Gastroesophageal sphincter (tissue), 4 donors: ENCODE data around the gene RPS5. TPM values are rescaled to one million over a fixed set of nuclear protein-coding genes. Genes with fewer than 3 reads are reported as not detected.

Experiments
- ATAC-seq: fragments of 150-250 bp; one replicate; pipeline ENCODE4 v1.9.1; 2016; ENCODE audit warnings: mild to moderate bottlenecking, moderate library complexity
- H3K27ac ChIP-seq, 4 donors: fragments of 200-600 bp; sonication (generic) in 3 of 4; 1 replicate in 3 of 4; 2 replicates in 1 of 4; pipeline ENCODE4 v1.5.1; 2016 to 2019
- H3K27me3 ChIP-seq: fragments of 200-600 bp; sonication (generic); one replicate; pipeline ENCODE4 v1.5.1; 2019
- H3K36me3 ChIP-seq, 2 donors: fragments of 200-600 bp; sonication (generic); one replicate each; pipeline ENCODE4 v1.5.1; 2019; ENCODE audit warnings: control low read depth in 1 of 2
- H3K4me1 ChIP-seq, 3 donors: fragments of 200-600 bp; sonication (generic); 1 replicate in 2 of 3; 2 replicates in 1 of 3; pipeline ENCODE4 v1.5.1; 2016 to 2019; ENCODE audit warnings: control low read depth in 2 of 3
- H3K4me3 ChIP-seq, 2 donors: fragments of 200-600 bp; sonication (generic); one replicate each; pipeline ENCODE4 v1.5.1; 2019; ENCODE audit warnings: mild to moderate bottlenecking in 1 of 2, moderate library complexity in 1 of 2
- H3K9me3 ChIP-seq, 3 donors: fragments of 200-600 bp; sonication (generic); one replicate each; pipeline ENCODE4 v1.5.1; 2017 to 2019; ENCODE audit warnings: control low read depth in 2 of 3
- CTCF ChIP-seq, 4 experiments: fragments of 200-600 bp in 2 of 4; fragments of 450-650 bp in 2 of 4; sonication (generic) in 1 of 4; IDR thresholded peaks; one replicate each; pipeline ENCODE4 v1.5.1; 2017 to 2019; ENCODE audit warnings: antibody characterized with exemption in 4 of 4, mild to moderate bottlenecking in 2 of 4, moderate library complexity in 2 of 4
- EP300 ChIP-seq: sonication (generic); formaldehyde crosslinking; IDR thresholded peaks from one replicate; pipeline ENCODE4 v1.6.1; 2017; ENCODE audit warnings: antibody characterized with exemption, mild to moderate bottlenecking
- POLR2A ChIP-seq, 2 donors: fragments of 450-650 bp; IDR thresholded peaks; one replicate each; pipeline ENCODE4 v1.6.1; 2017; ENCODE audit warnings: antibody characterized with exemption in 2 of 2, mild to moderate bottlenecking in 2 of 2, moderate library complexity in 1 of 2
- POLR2AphosphoS5 ChIP-seq: sonication (generic); formaldehyde crosslinking; IDR thresholded peaks from one replicate; pipeline ENCODE4 v1.6.1; 2017; ENCODE audit warnings: antibody characterized with exemption
- WGBS, 2 donors: methylation state at CpG; one replicate each; pipeline ENCODE4 v1.1.5; 2018; ENCODE audit warnings: low coverage in 1 of 2; 5-methylcytosine and 5-hydroxymethylcytosine counted together
- total RNA-seq, 4 donors: library from RNA; depleted of rRNA; stranded (reverse); fragments of >200 nt; gene quantifications; one replicate each; pipeline ENCODE4 v1.1.0, GENCODE V29; 2016

RPS5 gene
- total RNA-seq, 4 donors from 2014 or later, result 841 to 2,040 (median 1,635) TPM

- H3K4me1 ChIP-seq, result peaks cover 0 to 32% (median 7%) of the 10 kb centered on the region in 3 donors
- no peak overlapping the region for H3K27ac ChIP-seq
- TF ChIP-seq POLR2AphosphoS5 (no peak), EP300 (no peak), CTCF (IDR thresholded peaks at IDR 0.05) (no peak), POLR2A (IDR thresholded peaks at IDR 0.05) (no peak)
- H3K9me3 ChIP-seq, result peaks cover 0 to 9% (median 0%) of the 10 kb centered on the region in 3 donors
- H3K36me3 ChIP-seq, result no peaks in the 10 kb centered on the region
- H3K4me3 ChIP-seq, result peak overlapping the region in 1 of 2 donors; percentile 38
- H3K27me3 ChIP-seq, result peaks cover 61% of the 10 kb centered on the region
- no peak for ATAC-seq
- WGBS, 2 donors, result no CpG with 5 or more reads among the region's 75 CpGs
These were observed 30.1 kb upstream of the RPS5 start for GRCh38 chr19:58356766-58357480.

- no peak overlapping the region for H3K27ac ChIP-seq
- ATAC-seq, result no peak
- WGBS, 2 donors, result no CpG with 5 or more reads among the region's 19 CpGs
- no peak for TF ChIP-seq POLR2A (IDR thresholded peaks at IDR 0.05)
- no peak for TF ChIP-seq CTCF (IDR thresholded peaks at IDR 0.05)
- no peak for TF ChIP-seq POLR2AphosphoS5
- TF ChIP-seq EP300, result no peak
- H3K4me1 ChIP-seq, result peaks cover 0 to 32% (median 7%) of the 10 kb centered on the region in 3 donors
- H3K27me3 ChIP-seq, result peaks cover 54% of the 10 kb centered on the region
- H3K36me3 ChIP-seq, result no peaks in the 10 kb centered on the region
- no peak overlapping the region for H3K4me3 ChIP-seq
- peaks cover 0 to 9% (median 0%) of the 10 kb centered on the region in 3 donors for H3K9me3 ChIP-seq
These were observed 29.5 kb upstream of the RPS5 start for GRCh38 chr19:58357481-58358145.

GRCh38 chr19:58361900-58362271 lies 25.2 kb upstream of the RPS5 start:
- H3K9me3 ChIP-seq, result no peaks in the 10 kb centered on the region
- TF ChIP-seq POLR2A (IDR thresholded peaks at IDR 0.05) (no peak), POLR2AphosphoS5 (no peak), EP300 (no peak), CTCF (IDR thresholded peaks at IDR 0.05) (no peak)
- peaks cover 20% of the 10 kb centered on the region for H3K27me3 ChIP-seq
- H3K4me1 ChIP-seq, result peaks cover 0 to 26% (median 4%) of the 10 kb centered on the region in 3 donors
- no peak for ATAC-seq
- H3K36me3 ChIP-seq, result peaks cover 0 to 12% of the 10 kb centered on the region in 2 donors
- WGBS, 2 donors, result 0 to 1% methylated on average over 3 to 16 of the region's 28 CpGs
- H3K4me3 ChIP-seq, result peak overlapping the region; percentile 82 to 84
- peak overlapping the region; percentile 92 to 94 (median 93) for H3K27ac ChIP-seq

GRCh38 chr19:58362272-58362994 lies 24.6 kb upstream of the RPS5 start, which contains the start of gene ZNF497:
TSS of gene ZNF497 (minus strand) at chr19:58362751. CDS start at chr19:58357635, 5,116 bp downstream.
- H3K36me3 ChIP-seq, result peaks cover 0 to 13% of the 10 kb centered on the region in 2 donors
- peak; percentile 96 for ATAC-seq
- WGBS, 2 donors, result 0% methylated on average over 16 to 25 of the region's 74 CpGs
- H3K4me1 ChIP-seq, result peaks cover 0 to 21% (median 4%) of the 10 kb centered on the region in 3 donors
- H3K9me3 ChIP-seq, result no peaks in the 10 kb centered on the region
- peak; percentile 58 to 80 for TF ChIP-seq POLR2A (IDR thresholded peaks at IDR 0.05)
- no peak for TF ChIP-seq EP300
- TF ChIP-seq CTCF (IDR thresholded peaks at IDR 0.05), result peak in 1 of 4 experiments; percentile 35
- peak; percentile 81 for TF ChIP-seq POLR2AphosphoS5
- H3K27ac ChIP-seq, result peak within 1 kb of the TSS; percentile 92 to 94 (median 93)
- H3K27me3 ChIP-seq, result peaks cover 20% of the 10 kb centered on the region
- H3K4me3 ChIP-seq, result peak within 1 kb of the TSS; percentile 82 to 84
